H1 (cell line): ENCODE data around the gene CST9L. TPM values are rescaled to one million over a fixed set of nuclear protein-coding genes. Genes with fewer than 3 reads are reported as not detected.

Source experiments
- FOSL1 ChIP-seq: IDR thresholded peaks from 2 replicates; pipeline ENCODE4 v1.6.1; 2011; ENCODE audit warnings: mild to moderate bottlenecking, low read depth, low read length, moderate library complexity; ENCODE audit not compliant: insufficient read depth
- KDM4A ChIP-seq: IDR thresholded peaks from one replicate; pipeline ENCODE4 v1.7.1; 2012; ENCODE audit warnings: low read depth, mild to moderate bottlenecking, moderate library complexity, low read length, inconsistent platforms; ENCODE audit not compliant: severe bottlenecking
- SAP30 ChIP-seq: fragments of 300-600 bp; sonication (generic); IDR thresholded peaks from 2 replicates; pipeline ENCODE4 v1.7.1; 2012; ENCODE audit warnings: low read length, moderate library complexity, mild to moderate bottlenecking, inconsistent platforms; ENCODE audit not compliant: insufficient read depth, insufficient replicate concordance
- TCF12 ChIP-seq: IDR thresholded peaks from 2 replicates; pipeline ENCODE4 v1.6.1; 2011; ENCODE audit warnings: low read depth, mild to moderate bottlenecking, low read length
- polyA plus RNA-seq, 7 experiments: library from polyadenylated mRNA; depleted of rRNA in 3 of 7; stranded (reverse) in 5 of 7; unstranded in 2 of 7; fragments of >200 nt in 5 of 7; fragments of 200-250 nt in 2 of 7; gene quantifications; 1 replicate in 5 of 7; 2 replicates in 1 of 7; 4 replicates in 1 of 7; pipeline versions ENCODE4 v1.2.1 to v1.2.3, GENCODE V29; 2011 to 2013; ENCODE audit warnings: missing spikeins in 2 of 7, mixed read lengths in 2 of 7
- total RNA-seq: library from RNA; stranded (reverse); fragmentation: NEBNext Ultra II Directional; extraction: Animal tissue kit (Norgen Biotek cat#: 25700); gene quantifications from 2 replicates; pipeline ENCODE4 v1.2.1, GENCODE V29; 2021

CST9L gene
- total and polyA plus RNA-seq, 2 of the 8 experiments (the other 6 are each of a cell fraction or from before 2014, with no cell fraction given) = not detected

DNA sequence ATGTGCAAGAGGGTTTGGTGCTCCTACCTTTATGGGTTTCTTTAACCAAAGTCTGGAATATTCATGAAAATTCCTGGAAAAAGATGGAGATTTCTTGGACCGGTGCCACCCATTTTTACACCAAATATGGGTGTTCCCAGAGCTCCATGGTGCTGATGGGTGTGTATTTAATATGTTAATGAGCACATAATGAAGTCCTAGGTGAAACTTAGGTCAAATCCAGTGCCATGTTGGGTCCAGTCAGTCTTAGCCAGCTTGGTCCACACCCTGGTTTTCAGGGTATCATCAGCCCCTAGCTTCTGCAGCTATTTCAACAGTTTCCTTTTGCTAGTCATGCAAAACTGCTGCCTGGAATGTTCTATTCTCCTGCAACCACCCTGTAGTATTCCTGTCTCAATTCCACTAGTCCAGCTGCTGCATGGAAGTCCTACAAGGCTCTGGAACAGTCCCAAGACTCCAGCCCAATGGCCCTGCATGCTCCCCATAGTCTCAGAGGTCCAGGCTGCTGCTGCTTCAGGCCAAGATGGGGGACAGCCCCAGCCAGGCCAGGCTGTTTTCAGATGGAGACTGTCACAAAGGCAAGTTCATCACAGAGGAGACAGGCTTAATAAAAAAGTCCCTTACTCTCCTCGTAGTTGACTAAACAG lies 31.8 kb downstream of the CST9L start (continued):
- TF ChIP-seq SAP30 (no peak), KDM4A (no peak), FOSL1 (no peak), TCF12 (no peak)
- TF ChIP-seq, all 59 proteins: peak for 0
